Ureter (tissue), 1 donor: Measurements from ENCODE around the gene ASH1L. TPM values are rescaled to one million over a fixed set of nuclear protein-coding genes. Genes with fewer than 3 reads are reported as not detected.
"Not testable (repeated sequence)": the region's sequence is repeated elsewhere in the genome, so short reads cannot be mapped to it uniquely, and the experiment has no call there.

Experiments used
- DNase-seq: peaks from one replicate; pipeline ENCODE4 v3.0.0-alpha.2; 2020; ENCODE audit warnings: low spot score
- total RNA-seq: library from RNA; stranded (reverse); gene quantifications from one replicate; pipeline ENCODE4 v1.2.4, GENCODE V29; 2023
- donor health status: DM: yes; HTN: yes; CAD: no.

ASH1L gene
- total RNA-seq, 1 donor from 2014 or later, result 88.5 TPM

GRCh38 chr1:155499263-155499662 lies 63.3 kb downstream of the ASH1L start:
- DNase-seq, result no peak

DNA sequence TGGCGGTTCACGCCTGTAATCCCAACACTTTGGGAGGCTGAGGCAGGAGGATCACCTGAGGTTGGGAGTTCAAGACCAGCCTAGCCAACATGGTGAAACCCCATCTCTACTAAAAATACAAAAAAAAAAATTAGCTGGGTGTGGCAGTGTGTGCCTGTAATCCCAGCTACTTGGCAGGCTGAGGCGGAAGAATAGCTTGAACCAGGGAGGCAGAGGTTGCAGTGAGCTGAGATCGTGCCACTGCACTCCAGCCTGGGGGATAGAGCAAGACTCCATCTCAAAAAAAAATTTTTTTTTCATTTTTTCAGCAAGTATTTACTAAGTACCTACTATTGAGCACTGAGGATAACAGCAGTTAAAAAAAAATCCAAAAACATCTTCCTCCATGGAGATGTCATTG lies 69.0 kb downstream of the ASH1L start:
- DNase-seq, result not testable (repeated sequence)

DNA sequence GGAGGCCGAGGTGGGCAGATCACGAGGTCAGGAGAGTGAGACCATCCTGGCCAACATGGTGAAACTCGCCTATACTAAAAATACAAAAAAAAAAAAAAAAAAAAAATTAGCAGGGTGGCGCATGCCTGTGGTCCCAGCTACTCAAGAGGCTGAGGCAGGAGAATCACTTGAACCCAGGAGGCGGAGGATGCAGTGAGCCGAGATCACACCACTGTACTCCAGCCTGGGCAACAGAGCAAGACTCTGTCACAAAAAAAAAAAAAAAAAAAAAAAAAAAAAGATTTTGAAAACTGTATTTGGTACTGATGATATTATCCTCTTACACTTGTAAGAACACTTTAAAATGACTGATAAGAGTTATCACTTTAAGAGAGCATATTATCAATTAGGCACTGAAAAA lies 74.2 kb downstream of the ASH1L start:
- not testable (repeated sequence) for DNase-seq

DNA sequence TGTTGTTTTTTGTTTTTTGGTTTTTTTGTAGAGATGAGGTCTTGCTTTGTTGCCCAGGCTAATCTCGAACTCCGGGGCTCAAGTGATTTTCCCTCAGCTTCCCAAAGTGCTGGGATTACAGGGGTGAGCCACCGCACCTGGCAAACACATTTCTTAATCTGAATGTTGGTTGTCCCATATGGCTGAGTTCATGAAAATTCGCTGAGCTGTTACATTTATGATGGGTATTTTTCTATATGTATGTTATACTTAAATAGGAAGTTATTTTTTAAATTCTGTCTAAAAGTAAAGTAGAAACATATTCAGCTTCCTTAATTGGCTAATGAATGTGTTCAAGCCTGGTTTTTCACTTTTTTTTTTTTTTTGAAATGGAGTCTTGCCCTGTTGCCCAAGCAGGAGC lies 75.1 kb downstream of the ASH1L start:
- no peak for DNase-seq

GRCh38 chr1:155486952-155487351 lies 75.7 kb downstream of the ASH1L start:
- not testable (repeated sequence) for DNase-seq

DNA sequence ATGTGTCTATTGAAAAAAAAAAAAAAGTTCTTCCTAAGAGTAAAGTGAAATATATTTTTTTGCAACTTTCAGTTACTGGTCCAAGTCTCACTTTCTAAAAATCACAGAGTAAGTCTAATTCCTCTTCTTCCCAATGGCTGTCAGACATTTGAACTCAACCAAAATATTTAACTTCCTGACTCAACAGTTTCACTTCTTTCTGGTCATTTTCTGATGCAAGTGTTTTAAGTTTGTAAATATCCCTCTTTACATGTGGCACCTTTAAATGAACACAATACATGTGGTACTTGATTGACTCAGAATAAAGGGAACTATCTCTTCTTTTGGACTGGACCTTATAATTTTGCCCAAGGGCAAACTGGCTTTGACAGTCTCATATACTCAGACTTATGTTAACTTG lies 76.7 kb downstream of the ASH1L start:
- no peak for DNase-seq

GRCh38 chr1:155485222-155485621 lies 77.4 kb downstream of the ASH1L start:
- no peak for DNase-seq

DNA sequence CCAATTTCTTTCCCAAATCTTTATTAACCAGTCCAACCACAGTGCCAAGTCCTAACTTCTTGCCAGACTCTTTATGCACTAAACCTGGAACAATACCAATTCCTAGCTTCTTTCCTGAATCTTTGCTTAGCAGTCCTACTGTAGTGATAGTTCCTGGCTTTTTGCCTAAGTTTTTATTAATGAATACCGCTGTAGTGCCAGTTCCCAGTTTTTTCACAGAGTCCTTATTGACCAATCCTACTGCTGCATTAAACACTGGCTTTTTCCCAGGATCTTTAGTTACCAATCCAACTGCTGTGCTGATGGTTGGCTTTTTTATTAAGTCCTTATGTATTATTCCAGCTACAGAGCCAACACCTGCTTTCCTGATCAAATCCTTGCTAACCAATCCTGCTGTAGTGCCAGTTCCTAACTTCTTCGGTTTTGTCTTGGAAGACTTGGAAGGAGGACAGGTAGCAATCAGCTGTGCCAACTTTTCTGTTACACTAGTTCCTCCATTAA lies 80.8 kb downstream of the ASH1L start:
- DNase-seq, result no peak

DNA sequence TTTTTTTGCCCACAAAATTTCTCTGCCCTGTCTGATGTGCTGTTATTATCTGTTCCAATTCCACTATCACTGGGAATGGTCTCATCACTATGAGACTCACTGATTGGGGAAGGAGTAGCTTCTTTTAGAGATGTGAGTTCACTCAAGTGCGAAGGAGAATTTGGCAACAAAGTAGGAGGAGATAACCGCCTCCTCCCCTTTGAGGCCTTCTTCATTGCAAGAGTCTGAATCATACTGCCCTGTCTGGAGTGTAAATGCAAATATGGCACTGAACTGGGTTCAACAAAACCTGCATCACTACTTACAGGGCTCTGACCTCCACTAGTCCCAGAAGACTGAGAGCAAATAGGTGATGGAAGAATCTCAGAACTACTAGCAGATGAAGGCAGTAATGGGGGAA lies 83.4 kb downstream of the ASH1L start:
- no peak for DNase-seq

DNA sequence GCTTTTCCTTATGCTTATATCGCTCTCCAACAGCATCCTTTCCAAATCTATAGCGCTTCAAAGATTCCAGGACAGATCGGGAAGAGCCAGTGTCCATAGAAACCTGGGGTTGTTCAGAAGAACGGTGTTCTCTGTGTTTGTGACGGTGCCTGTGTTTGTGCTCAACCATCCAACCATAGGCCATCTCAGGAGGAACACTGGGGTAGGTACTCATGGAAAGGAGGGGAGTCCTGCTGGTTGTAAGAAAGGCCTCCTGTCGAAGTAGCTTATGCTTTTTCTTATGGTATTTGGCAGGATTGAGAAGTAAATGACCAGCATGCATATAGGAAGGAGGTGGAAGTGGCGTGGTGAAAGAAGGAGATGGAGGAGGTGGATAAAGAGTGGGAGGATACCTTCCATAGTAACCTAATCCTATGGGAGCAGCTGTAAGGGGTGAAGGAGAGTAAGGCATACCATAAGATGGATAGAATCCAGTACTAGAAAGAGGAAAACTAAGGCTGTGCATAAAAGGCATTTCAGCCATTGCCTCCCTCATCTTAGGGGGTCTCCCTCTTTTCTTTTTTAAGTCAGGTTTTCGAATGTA lies 84.2 kb downstream of the ASH1L start:
- DNase-seq, result no peak

DNA sequence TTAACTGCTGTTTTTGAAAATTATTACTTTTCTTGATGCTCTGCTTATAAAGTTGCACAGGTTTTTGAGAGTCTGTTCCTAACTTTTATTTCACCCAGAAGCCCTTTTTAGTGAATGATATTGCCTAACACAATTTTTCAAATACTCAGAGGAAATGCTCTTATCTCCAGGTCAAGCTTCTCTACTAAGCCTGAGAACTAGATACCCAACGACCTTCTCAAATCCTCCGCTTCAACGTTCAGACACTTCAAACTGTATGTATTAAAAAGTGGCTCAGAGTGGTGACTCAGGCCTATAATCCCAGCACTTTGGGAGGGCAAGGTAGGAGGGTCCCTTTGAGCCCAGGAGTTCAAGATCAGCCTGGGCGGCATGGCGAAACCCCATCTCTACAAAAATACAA lies 88.5 kb downstream of the ASH1L start:
- no peak for DNase-seq

DNA sequence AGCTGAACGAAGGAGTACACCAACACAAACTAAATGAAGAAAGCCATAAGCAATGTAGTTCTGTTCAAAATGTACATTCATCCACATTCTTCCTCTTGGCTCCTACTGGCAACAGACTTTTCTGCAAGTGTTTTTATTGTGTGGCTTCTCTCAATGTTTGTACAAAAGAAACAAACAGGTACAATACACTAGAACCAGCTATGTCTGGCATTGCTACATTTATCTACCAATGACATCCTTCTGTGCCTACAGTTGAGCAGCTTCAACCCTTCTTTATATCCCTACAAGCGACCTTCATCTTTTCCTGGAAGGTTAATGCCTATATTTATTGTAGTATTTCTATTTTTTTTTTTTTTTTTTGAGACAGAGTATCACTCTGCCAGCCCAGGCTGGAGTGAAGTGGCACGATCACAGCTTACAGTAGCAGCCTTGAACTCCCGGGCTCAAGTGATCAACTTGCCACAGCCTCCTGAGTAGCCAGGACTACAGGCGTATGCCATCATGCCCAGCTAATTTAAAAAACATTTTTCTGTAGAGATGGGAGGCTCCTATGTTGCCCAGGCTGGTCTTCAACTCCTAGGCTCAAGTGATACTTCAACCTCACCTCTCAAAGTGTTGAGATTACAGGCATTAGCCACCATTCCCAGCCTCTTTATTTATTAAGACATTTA lies 89.3 kb downstream of the ASH1L start:
- no peak for DNase-seq

- DNase-seq, result no peak
Observed at GRCh38 chr1:155472491-155473083, 90.0 kb downstream of the ASH1L start.

- no peak for DNase-seq
Observed at GRCh38 chr1:155471891-155472290, 90.7 kb downstream of the ASH1L start.

DNA sequence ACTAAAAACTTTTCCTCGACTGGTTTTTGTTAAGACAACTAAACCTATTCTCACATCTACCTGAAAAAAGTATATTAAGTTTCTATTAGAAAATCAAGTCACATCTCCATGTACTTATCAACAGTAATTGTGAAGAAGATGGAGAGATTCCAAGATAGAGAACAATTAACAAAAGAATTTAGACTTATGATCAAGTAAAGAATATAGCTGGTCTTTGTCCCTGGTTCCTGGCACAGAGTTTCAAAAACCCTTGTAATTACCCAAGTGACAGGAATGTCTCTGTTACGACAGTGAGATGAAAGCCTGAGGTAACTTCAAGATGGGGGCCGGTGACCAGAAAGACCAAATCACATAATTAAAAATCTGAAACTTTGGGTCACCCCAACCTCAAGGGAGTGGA lies 91.6 kb downstream of the ASH1L start:
- no peak for DNase-seq

GRCh38 chr1:155466996-155467395 lies 95.6 kb downstream of the ASH1L start:
- DNase-seq, result no peak

- no peak for DNase-seq
Observed at GRCh38 chr1:155466617-155466972, 96.0 kb downstream of the ASH1L start.

DNA sequence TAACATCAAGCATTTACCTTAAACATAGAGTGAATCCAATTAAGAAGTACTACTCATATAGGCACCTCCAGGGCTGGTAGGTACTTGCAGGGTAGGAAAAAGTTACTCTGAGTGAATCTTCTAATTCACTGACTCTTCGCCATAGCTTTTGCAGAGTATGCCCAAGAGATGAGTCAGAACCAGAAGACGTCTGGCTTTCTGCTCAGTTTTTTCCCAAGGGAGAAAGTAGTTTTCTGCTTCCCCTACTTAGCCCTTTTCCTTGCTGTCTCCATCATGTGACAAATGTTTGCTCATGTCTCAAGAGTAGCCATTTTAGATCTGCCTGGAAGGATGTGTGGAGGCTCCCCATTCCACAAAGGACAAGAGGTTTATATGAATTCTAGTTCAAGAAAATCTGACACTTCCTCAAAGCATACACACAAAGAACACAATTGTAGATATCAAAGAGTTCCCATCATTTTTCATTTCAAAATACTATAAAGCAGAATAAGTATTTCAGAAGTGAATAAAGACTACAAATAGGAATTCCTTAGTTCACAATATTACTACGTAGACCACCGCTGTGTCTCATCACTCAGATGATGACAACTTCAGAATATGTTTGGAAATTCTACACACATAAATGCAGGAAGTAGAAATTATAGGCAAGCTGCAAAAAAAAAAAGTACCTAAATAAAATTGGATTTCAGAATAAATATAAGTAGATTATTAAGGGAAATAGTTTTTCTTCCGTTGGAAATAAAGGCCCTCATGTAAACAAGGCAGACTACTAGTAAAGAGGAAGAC lies 98.5 kb downstream of the ASH1L start:
- no peak for DNase-seq

DNA sequence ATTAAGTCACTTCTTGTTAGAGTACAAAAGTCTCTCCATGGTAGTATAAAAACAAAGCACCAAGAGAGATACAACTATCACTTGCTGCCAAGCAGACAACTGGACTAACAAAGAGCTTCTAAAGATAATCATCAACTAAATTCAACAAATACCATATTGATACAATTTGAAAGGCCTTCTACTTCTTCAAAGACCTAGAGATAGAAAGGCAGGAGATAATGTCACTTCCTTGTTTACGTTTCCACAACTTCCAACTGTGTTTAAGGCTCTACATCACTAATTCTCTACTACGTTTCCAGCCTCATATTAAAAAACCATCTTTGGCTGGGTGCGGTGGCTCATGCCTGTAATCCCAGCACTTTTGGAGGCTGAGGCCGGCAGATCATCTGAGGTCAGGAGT lies 104.5 kb downstream of the ASH1L start:
- no peak for DNase-seq

DNA sequence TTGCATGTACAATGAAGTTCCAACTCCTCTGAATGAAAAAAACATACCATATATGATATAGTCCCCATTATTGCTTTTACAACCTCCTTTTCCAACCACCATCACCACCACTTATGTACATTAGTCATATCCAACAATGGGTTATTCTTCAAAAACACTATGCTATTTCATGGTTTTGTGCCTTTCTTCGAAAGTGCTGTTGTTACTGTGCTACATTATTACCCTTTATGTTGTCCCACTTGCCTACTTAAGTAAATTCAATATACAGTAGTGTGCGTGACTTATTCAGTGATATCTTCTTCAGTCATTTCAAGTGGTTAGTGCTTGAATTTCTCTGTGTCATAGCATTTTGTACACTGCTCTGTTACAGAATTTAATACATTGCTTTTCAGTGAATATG lies 105.3 kb downstream of the ASH1L start:
- DNase-seq, result no peak

DNA sequence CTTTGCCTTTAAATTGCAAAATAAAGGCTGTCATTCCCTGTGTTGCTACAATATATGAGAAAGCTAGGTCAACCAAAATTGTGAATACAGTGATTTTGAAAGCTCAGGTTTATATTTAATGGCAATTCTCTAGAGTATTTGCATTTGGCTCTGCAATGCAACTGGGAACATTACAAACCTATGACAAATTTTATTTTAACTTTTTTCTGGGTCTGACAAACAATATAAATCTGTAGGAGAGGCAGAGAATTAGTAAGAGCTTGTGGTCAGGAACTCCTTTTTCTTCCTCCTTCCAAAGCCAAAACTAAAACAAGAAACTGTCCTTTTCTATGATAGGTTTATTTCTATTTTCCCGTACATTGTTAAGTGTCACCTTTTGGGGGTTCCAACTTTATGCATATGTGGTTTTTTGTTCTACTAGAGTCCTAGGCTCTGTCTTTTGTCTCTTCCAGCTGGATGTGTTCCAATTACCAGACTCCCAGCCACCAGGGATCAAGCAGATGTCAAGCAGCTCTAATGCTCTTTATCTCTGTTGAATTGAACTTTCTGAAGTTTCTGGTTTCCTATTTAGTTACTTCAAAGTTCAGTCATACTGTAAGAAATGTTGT lies 106.9 kb downstream of the ASH1L start:
- DNase-seq, result no peak

DNA sequence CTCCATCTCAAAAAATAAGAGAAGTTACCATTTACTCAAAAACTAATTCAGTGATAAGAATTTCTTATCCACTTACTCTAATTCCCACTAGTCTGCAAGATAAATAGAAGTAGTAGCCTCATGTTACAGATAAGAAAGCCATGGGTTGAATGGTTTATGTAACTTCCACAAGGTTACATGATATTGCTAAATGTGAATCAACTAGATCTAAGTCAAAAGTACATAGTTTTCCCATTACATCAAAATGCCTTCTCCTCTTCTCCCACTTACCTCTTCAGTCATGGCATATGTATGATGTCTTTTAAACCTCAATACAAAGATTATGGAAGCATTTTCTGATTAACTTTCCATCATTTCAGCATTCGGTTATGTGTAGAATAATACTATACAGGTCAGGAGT lies 108.5 kb downstream of the ASH1L start:
- DNase-seq, result no peak
